ENCODE measurements around the gene C2orf69.

DNA sequence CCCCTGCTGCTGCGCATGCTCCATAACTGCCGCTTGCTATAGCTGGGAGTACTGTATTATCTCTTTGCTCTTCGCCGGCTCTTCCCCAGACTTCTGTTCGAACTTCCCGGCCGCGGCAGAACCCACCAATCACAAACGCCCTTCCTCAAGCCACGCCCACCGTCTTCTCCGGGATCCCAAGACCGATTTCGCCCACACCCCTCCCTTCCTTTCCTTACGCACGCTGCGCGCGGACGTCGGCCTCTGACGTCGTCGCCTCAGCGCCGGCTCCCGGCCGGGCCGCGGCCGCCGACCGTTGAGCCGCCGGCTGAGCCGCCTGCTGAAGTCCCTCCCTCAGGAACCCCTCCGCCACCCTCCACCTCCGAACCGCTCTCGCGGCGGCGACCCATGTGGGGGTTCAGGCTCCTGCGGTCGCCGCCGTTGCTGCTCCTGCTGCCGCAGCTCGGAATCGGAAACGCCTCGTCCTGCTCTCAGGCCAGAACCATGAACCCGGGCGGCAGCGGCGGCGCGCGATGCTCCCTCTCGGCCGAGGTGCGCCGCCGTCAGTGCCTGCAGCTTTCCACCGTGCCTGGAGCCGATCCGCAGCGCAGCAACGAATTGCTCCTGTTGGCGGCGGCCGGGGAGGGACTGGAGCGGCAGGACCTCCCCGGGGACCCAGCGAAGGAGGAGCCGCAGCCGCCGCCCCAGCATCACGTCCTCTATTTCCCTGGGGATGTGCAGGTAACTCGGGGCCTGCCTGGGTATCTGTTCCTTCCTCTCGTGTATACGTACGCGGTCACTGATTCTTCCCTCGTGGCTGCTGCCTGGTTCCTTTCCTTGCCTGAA is at the start of gene C2orf69:
- peak; percentile 77 for TF ChIP-seq POLR2AphosphoS5 (IDR thresholded peaks at IDR 0.05; ENCODE audit: low read depth)
- TF ChIP-seq, protein P1, sequence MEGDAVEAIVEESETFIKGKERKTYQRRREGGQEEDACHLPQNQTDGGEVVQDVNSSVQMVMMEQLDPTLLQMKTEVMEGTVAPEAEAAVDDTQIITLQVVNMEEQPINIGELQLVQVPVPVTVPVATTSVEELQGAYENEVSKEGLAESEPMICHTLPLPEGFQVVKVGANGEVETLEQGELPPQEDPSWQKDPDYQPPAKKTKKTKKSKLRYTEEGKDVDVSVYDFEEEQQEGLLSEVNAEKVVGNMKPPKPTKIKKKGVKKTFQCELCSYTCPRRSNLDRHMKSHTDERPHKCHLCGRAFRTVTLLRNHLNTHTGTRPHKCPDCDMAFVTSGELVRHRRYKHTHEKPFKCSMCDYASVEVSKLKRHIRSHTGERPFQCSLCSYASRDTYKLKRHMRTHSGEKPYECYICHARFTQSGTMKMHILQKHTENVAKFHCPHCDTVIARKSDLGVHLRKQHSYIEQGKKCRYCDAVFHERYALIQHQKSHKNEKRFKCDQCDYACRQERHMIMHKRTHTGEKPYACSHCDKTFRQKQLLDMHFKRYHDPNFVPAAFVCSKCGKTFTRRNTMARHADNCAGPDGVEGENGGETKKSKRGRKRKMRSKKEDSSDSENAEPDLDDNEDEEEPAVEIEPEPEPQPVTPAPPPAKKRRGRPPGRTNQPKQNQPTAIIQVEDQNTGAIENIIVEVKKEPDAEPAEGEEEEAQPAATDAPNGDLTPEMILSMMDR (conservative IDR thresholded peaks at IDR 0.05; ENCODE audit: low read depth in 2 of 2) = no peak
- TF ChIP-seq REST (IDR thresholded peaks at IDR 0.05; ENCODE audit: unreplicated experiment) = no peak
- TF ChIP-seq EZH2 (IDR thresholded peaks at IDR 0.05; ENCODE audit: low read depth, unreplicated experiment) = no peak
- no peak for TF ChIP-seq EZH2phosphoT487 (IDR thresholded peaks at IDR 0.05; ENCODE audit: unreplicated experiment)
- TF ChIP-seq, protein P2, sequence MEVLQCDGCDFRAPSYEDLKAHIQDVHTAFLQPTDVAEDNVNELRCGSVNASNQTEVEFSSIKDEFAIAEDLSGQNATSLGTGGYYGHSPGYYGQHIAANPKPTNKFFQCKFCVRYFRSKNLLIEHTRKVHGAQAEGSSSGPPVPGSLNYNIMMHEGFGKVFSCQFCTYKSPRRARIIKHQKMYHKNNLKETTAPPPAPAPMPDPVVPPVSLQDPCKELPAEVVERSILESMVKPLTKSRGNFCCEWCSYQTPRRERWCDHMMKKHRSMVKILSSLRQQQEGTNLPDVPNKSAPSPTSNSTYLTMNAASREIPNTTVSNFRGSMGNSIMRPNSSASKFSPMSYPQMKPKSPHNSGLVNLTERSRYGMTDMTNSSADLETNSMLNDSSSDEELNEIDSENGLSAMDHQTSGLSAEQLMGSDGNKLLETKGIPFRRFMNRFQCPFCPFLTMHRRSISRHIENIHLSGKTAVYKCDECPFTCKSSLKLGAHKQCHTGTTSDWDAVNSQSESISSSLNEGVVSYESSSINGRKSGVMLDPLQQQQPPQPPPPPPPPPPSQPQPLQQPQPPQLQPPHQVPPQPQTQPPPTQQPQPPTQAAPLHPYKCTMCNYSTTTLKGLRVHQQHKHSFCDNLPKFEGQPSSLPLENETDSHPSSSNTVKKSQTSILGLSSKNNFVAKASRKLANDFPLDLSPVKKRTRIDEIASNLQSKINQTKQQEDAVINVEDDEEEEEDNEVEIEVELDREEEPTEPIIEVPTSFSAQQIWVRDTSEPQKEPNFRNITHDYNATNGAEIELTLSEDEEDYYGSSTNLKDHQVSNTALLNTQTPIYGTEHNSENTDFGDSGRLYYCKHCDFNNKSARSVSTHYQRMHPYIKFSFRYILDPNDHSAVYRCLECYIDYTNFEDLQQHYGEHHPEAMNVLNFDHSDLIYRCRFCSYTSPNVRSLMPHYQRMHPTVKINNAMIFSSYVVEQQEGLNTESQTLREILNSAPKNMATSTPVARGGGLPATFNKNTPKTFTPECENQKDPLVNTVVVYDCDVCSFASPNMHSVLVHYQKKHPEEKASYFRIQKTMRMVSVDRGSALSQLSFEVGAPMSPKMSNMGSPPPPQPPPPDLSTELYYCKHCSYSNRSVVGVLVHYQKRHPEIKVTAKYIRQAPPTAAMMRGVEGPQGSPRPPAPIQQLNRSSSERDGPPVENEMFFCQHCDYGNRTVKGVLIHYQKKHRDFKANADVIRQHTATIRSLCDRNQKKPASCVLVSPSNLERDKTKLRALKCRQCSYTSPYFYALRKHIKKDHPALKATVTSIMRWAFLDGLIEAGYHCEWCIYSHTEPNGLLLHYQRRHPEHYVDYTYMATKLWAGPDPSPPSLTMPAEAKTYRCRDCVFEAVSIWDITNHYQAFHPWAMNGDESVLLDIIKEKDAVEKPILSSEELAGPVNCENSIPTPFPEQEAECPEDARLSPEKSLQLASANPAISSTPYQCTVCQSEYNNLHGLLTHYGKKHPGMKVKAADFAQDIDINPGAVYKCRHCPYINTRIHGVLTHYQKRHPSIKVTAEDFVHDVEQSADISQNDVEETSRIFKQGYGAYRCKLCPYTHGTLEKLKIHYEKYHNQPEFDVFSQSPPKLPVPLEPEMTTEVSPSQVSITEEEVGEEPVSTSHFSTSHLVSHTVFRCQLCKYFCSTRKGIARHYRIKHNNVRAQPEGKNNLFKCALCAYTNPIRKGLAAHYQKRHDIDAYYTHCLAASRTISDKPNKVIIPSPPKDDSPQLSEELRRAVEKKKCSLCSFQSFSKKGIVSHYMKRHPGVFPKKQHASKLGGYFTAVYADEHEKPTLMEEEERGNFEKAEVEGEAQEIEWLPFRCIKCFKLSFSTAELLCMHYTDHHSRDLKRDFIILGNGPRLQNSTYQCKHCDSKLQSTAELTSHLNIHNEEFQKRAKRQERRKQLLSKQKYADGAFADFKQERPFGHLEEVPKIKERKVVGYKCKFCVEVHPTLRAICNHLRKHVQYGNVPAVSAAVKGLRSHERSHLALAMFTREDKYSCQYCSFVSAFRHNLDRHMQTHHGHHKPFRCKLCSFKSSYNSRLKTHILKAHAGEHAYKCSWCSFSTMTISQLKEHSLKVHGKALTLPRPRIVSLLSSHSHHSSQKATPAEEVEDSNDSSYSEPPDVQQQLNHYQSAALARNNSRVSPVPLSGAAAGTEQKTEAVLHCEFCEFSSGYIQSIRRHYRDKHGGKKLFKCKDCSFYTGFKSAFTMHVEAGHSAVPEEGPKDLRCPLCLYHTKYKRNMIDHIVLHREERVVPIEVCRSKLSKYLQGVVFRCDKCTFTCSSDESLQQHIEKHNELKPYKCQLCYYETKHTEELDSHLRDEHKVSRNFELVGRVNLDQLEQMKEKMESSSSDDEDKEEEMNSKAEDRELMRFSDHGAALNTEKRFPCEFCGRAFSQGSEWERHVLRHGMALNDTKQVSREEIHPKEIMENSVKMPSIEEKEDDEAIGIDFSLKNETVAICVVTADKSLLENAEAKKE (CRISPR knock-in tag; IDR thresholded peaks at IDR 0.05) = no peak
- TF ChIP-seq JUNB (IDR thresholded peaks at IDR 0.05; ENCODE audit: unreplicated experiment) = no peak

All from GM23338 (cell line).